Mesothelial cell of epicardium (in vitro differentiated cells): ENCODE data around the gene SLC17A5. TPM values are rescaled to one million over a fixed set of nuclear protein-coding genes. Genes with fewer than 3 reads are reported as not detected.
"Not testable (repeated sequence)": the region's sequence is repeated elsewhere in the genome, so short reads cannot be mapped to it uniquely, and the experiment has no call there.

Experiments used
- DNase-seq, 2 experiments: peaks; one replicate each; pipeline ENCODE4 v3.0.0; 2021; ENCODE audit warnings: low spot score in 2 of 2; ENCODE audit not compliant: unreplicated experiment in 2 of 2
- H3K27ac Mint-ChIP-seq: 2 replicates; pipeline ENCODE4 v1.8.0; 2021; ENCODE audit warnings: mixed read lengths
- H3K27me3 Mint-ChIP-seq: 2 replicates; pipeline ENCODE4 v1.8.0; 2021; ENCODE audit warnings: low read depth, mixed read lengths
- H3K36me3 Mint-ChIP-seq: 2 replicates; pipeline ENCODE4 v1.8.0; 2021; ENCODE audit warnings: mixed read lengths
- H3K4me1 Mint-ChIP-seq: 2 replicates; pipeline ENCODE4 v1.8.0; 2021; ENCODE audit warnings: mixed read lengths
- H3K4me3 Mint-ChIP-seq: 2 replicates; pipeline ENCODE4 v1.8.0; 2021; ENCODE audit warnings: mild to moderate bottlenecking, moderate library complexity, mixed read lengths
- H3K9me3 Mint-ChIP-seq: 2 replicates; pipeline ENCODE4 v1.8.0; 2021; ENCODE audit warnings: mixed read lengths
- total RNA-seq: library from RNA; stranded (reverse); gene quantifications from 3 replicates; pipeline ENCODE4 v1.2.1, GENCODE V29; 2021
- TF ChIP-seq, protein P1 (sequence below): fragments of 200-600 bp; sonication (generic); IDR thresholded peaks from one replicate; pipeline ENCODE4 v1.5.0; 2021; ENCODE audit warnings: antibody characterized with exemption; ENCODE audit not compliant: unreplicated experiment

The SLC17A5 gene
- total RNA-seq, 1 donor from 2014 or later, result 11.8 TPM

- H3K27ac Mint-ChIP-seq, result no peak overlapping the region
- no peaks in the 10 kb centered on the region for H3K4me1 Mint-ChIP-seq
- H3K9me3 Mint-ChIP-seq, result peaks cover 17% of the 10 kb centered on the region
- peaks cover 3% of the 10 kb centered on the region for H3K27me3 Mint-ChIP-seq
- TF ChIP-seq, protein P1, sequence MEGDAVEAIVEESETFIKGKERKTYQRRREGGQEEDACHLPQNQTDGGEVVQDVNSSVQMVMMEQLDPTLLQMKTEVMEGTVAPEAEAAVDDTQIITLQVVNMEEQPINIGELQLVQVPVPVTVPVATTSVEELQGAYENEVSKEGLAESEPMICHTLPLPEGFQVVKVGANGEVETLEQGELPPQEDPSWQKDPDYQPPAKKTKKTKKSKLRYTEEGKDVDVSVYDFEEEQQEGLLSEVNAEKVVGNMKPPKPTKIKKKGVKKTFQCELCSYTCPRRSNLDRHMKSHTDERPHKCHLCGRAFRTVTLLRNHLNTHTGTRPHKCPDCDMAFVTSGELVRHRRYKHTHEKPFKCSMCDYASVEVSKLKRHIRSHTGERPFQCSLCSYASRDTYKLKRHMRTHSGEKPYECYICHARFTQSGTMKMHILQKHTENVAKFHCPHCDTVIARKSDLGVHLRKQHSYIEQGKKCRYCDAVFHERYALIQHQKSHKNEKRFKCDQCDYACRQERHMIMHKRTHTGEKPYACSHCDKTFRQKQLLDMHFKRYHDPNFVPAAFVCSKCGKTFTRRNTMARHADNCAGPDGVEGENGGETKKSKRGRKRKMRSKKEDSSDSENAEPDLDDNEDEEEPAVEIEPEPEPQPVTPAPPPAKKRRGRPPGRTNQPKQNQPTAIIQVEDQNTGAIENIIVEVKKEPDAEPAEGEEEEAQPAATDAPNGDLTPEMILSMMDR, result no peak
- H3K36me3 Mint-ChIP-seq, result no peaks in the 10 kb centered on the region
- H3K4me3 Mint-ChIP-seq, result no peak overlapping the region
- no peak for DNase-seq
Measured at GRCh38 chr6:73680289-73680918, 26.6 kb upstream of the SLC17A5 start.

GRCh38 chr6:73679846-73680245 is 26.1 kb upstream of the SLC17A5 start:
- H3K4me3 Mint-ChIP-seq, DNase-seq, H3K27me3 Mint-ChIP-seq, H3K27ac Mint-ChIP-seq, H3K36me3 Mint-ChIP-seq, H3K4me1 Mint-ChIP-seq: not testable (repeated sequence)
- peaks cover 17% of the 10 kb centered on the region for H3K9me3 Mint-ChIP-seq

DNA sequence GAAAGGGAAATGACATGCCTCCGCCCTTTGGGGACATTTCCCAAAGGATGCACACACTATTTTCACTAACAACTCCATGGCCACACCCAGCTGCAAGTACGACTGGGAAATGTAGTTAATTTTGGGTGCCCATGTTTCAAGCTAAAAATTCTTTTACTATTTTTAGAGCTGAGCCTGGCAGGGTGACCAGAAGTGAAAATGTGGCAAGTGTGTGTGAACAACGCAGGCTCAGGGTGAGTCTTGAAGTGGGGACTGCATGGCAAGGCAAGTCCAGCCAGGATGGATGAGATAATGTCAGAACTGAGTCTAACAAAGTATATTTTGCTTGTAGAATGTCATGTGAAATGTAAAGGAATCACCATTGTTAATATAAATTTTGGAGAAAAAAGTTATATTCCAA is 25.2 kb upstream of the SLC17A5 start:
- H3K9me3 Mint-ChIP-seq, result peaks cover 17% of the 10 kb centered on the region
- no peak for DNase-seq
- H3K4me1 Mint-ChIP-seq, result no peaks in the 10 kb centered on the region
- H3K27me3 Mint-ChIP-seq, result no peaks in the 10 kb centered on the region
- TF ChIP-seq, protein P1, result no peak
- H3K27ac Mint-ChIP-seq, result no peak overlapping the region
- no peak overlapping the region for H3K4me3 Mint-ChIP-seq
- no peaks in the 10 kb centered on the region for H3K36me3 Mint-ChIP-seq

- peaks cover 3% of the 10 kb centered on the region for H3K27me3 Mint-ChIP-seq
- H3K27ac Mint-ChIP-seq, result no peak overlapping the region
- no peaks in the 10 kb centered on the region for H3K9me3 Mint-ChIP-seq
- no peak overlapping the region for H3K4me3 Mint-ChIP-seq
- H3K4me1 Mint-ChIP-seq, result no peaks in the 10 kb centered on the region
- TF ChIP-seq, protein P1, result peak; percentile 97
- peak; percentile 38 to 77 for DNase-seq
- H3K36me3 Mint-ChIP-seq, result no peaks in the 10 kb centered on the region
Measured at GRCh38 chr6:73675466-73676098, 21.8 kb upstream of the SLC17A5 start.

- no peak for DNase-seq
- Mint-ChIP-seq H3K9me3 (no peaks in the 10 kb centered on the region), H3K4me1 (no peaks in the 10 kb centered on the region), H3K4me3 (no peak overlapping the region), H3K27ac (no peak overlapping the region), H3K27me3 (peaks cover 10% of the 10 kb centered on the region), H3K36me3 (no peaks in the 10 kb centered on the region)
- TF ChIP-seq, protein P1, result no peak
Measured at GRCh38 chr6:73671911-73672685, 18.3 kb upstream of the SLC17A5 start.

GRCh38 chr6:73669005-73669404 is 15.2 kb upstream of the SLC17A5 start:
- TF ChIP-seq, protein P1, result no peak
- Mint-ChIP-seq H3K36me3 (no peaks in the 10 kb centered on the region), H3K9me3 (no peaks in the 10 kb centered on the region)

More at GRCh38 chr6:73669005-73669404, 15.2 kb upstream of the SLC17A5 start:
- Mint-ChIP-seq H3K4me3 (no peak overlapping the region), H3K27me3 (peaks cover 10% of the 10 kb centered on the region), H3K27ac (no peak overlapping the region), H3K4me1 (peaks cover 4% of the 10 kb centered on the region)
- DNase-seq, result no peak
